Cardiac septum (tissue), 1 donor: ENCODE data around the gene P2RY6. TPM values are rescaled to one million over a fixed set of nuclear protein-coding genes. Genes with fewer than 3 reads are reported as not detected.
A peak's percentile ranks its signal among the peaks of the same experiment; 100 is the strongest.

ENCODE experiments used
- DNase-seq: peaks from one replicate; pipeline ENCODE4 v3.0.0-alpha.2; 2020; ENCODE audit warnings: low spot score
- intact Hi-C: fragments of 100-400 bp; cut with DNase I; formaldehyde crosslinking; loops from one replicate; pipeline ENCODE4 v1.14.0; 2022
- total RNA-seq: library from RNA; stranded (reverse); fragmentation: NEBNext Ultra II Directional; extraction: Animal tissue kit (Norgen Biotek cat#: 25700); gene quantifications from one replicate; pipeline ENCODE4 v1.2.1, GENCODE V29; 2021
- donor health status: DM: no; HTN: no; CAD: no.

The P2RY6 gene
- total RNA-seq, 1 donor from 2014 or later, result 6.9 TPM

- no peak for DNase-seq
- intact Hi-C loops, result no loop called here
Observed at GRCh38 chr11:73343076-73343873, 71.1 kb downstream of the P2RY6 start.

- intact Hi-C loops, result no loop called here
- peak; percentile 86 for DNase-seq
Observed at GRCh38 chr11:73344191-73344607, 72.1 kb downstream of the P2RY6 start.

DNA sequence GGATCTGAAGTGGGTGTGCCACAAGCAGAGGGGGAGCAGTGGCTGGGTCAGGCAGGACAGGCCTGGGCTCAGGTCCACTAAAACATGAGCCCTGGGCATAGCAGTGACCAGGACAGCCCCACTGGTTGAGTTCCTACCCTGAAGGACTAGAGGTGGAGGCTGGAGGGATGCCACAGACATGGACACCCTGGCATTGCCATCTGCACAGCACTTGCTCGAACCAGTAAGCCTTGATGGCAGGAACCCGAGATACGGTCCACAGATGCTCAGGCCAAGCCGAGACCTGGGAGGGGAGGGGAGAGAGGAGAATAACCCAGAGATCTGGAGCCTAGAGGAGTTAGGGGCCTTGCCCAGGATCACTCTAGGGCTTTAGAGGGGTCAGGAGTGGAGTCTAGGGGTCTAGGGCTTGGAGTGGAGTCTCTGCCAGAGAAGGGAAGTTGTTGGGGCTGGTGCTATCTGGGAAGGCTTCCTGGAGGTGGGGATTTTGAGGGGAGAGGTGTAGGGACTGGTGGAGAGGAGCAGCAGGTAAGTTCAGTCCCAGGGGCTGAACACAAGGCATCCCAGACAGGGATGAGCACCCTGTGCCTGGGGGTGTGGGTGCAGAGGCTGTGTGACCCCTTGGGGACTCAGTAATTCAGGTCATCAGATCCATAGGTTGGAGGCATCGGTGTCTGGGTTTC is 73.5 kb downstream of the P2RY6 start:
- intact Hi-C loops, result no loop called here
- DNase-seq, result no peak

GRCh38 chr11:73346186-73346935 is 74.2 kb downstream of the P2RY6 start:
- no peak for DNase-seq
- intact Hi-C loops, result no loop called here

- DNase-seq, result no peak
- intact Hi-C loops, result no loop called here
Observed at GRCh38 chr11:73347067-73347466, 74.9 kb downstream of the P2RY6 start.

Other genes with a start within 250 kb of the P2RY6 start
- 56.6 TPM for gene FCHSD2, start 130.0 kb upstream of the P2RY6 start, total RNA-seq
- 13.5 TPM for gene P2RY2, start 54.1 kb upstream of the P2RY6 start, total RNA-seq
- gene ARHGEF17, start 35.9 kb downstream of the P2RY6 start, total RNA-seq, result 82.6 TPM
- gene RELT, start 104.1 kb downstream of the P2RY6 start, total RNA-seq, result 3.8 TPM